Body of pancreas (tissue), 4 donors: ENCODE measurements around the gene TEKTIP1. TPM values are rescaled to one million over a fixed set of nuclear protein-coding genes. Genes with fewer than 3 reads are reported as not detected.
"Not testable (repeated sequence)": the region's sequence is repeated elsewhere in the genome, so short reads cannot be mapped to it uniquely, and the experiment has no call there.

Experiments used
- ATAC-seq: fragments of 150-250 bp; one replicate; pipeline ENCODE4 v1.9.1; 2016
- DNase-seq, 4 donors: peaks; one replicate each; pipeline ENCODE4 v3.0.0-alpha.2; 2019
- H3K27ac ChIP-seq, 4 donors: fragments of 200-600 bp; sonication (generic); 1 replicate in 3 of 4; 2 replicates in 1 of 4; pipeline versions ENCODE4 v1.5.1 to v1.6.1; 2016 to 2019; ENCODE audit warnings: mild to moderate bottlenecking in 1 of 4, mixed read lengths in 1 of 4, moderate library complexity in 1 of 4
- H3K27me3 ChIP-seq, 2 donors: fragments of 200-600 bp; sonication (generic); one replicate each; pipeline ENCODE4 v1.6.0; 2016; ENCODE audit warnings: mild to moderate bottlenecking in 1 of 2
- H3K36me3 ChIP-seq, 2 donors: fragments of 200-600 bp; sonication (generic); replicated peaks in 1 of 2; 2 replicates each; pipeline ENCODE4 v1.5.1; 2016; ENCODE audit warnings: low read depth in 2 of 2; ENCODE audit not compliant: insufficient read depth in 1 of 2
- H3K4me1 ChIP-seq: fragments of 200-600 bp; sonication (generic); one replicate; pipeline ENCODE4 v1.6.0; 2016
- H3K4me3 ChIP-seq, 2 donors: fragments of 200-600 bp; sonication (generic); 1 replicate in 1 of 2; 2 replicates in 1 of 2; pipeline ENCODE4 v1.5.1; 2016 to 2019
- H3K9me3 ChIP-seq, 3 donors: fragments of 200-600 bp; sonication (generic); 1 replicate in 2 of 3; 2 replicates in 1 of 3; pipeline ENCODE4 v1.5.1; 2016
- POLR2A ChIP-seq, 3 donors: fragments of 450-650 bp; IDR thresholded peaks; one replicate each; pipeline ENCODE4 v1.6.1; 2016; ENCODE audit warnings: antibody characterized with exemption in 3 of 3, mild to moderate bottlenecking in 2 of 3
- WGBS, 2 donors: methylation state at CpG; one replicate each; pipeline ENCODE4 v1.1.5; 2017; 5-methylcytosine and 5-hydroxymethylcytosine counted together
- intact Hi-C: fragments of 100-400 bp; cut with DNase I; formaldehyde crosslinking; loops from one replicate; pipeline ENCODE4 v1.15.1; 2023
- total RNA-seq, 2 donors: library from RNA; depleted of rRNA; stranded (reverse); fragments of >200 nt; gene quantifications; one replicate each; pipeline ENCODE4 v1.1.0, GENCODE V29; 2016
- TF ChIP-seq, protein P1 (sequence below), 7 experiments: fragments of 450-650 bp in 4 of 7; fragments of 200-600 bp in 3 of 7; sonication (generic) in 3 of 7; IDR thresholded peaks; one replicate each; pipeline ENCODE4 v1.5.1; 2016 to 2019; ENCODE audit warnings: antibody characterized with exemption in 7 of 7

Gene TEKTIP1
- total RNA-seq, 2 donors from 2014 or later = 1.3 TPM; not detected in 1

DNA sequence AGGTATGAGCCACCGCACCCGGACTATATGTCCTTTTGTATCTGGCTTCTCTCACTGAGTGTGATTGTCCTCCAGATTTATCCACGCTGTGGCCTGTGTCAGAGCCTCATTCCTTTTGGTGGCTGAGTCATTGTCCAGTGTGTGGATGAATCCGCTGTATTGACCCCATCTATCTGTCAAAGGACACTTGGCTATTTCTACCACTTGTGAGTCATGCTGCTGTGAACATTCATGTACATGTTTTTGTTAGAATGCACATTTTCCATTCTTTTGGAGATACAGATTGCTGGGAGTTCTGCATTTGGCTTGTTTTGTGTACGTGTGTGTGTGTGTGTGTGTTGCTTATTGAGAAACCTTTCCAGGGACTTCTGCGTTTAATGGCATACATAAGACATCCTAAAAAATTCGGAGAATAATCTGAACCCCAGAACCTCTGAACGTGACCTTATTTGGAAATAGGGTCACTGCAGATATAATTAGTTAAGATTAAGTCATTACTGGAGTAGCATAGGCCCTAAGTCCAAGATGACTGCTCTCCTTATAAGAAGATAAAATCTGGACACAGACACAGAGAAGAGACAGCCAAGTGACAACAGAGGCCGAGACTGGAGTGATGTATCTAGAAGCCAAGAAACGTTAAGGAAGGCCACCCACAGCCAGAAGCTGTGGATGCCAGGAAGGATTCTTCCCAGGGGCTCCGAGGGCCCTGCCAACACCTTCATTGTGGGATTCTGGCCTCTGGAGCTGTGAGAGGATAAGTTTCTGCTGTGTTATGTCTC lies 41.4 kb downstream of the TEKTIP1 start:
- no peaks in the 10 kb centered on the region for H3K36me3 ChIP-seq
- intact Hi-C loops = loop anchor here (5.0 kb wide), 1 partner anchor 33 kb away; no protein-coding TSS in a partner anchor
- WGBS, 2 donors = 55 to 59% methylated on average over 11 of the region's 11 CpGs
- H3K4me3 ChIP-seq = no peak overlapping the region
- H3K27ac ChIP-seq = no peak overlapping the region
- no peaks in the 10 kb centered on the region for H3K9me3 ChIP-seq
- peak in 1 of 4 donors; percentile 40 for DNase-seq
- H3K4me1 ChIP-seq = peaks cover 3% of the 10 kb centered on the region
- ATAC-seq = peak; percentile 32
- H3K27me3 ChIP-seq = peaks cover 0 to 3% of the 10 kb centered on the region in 2 donors
- TF ChIP-seq POLR2A (IDR thresholded peaks at IDR 0.05) = no peak
- TF ChIP-seq, protein P1, sequence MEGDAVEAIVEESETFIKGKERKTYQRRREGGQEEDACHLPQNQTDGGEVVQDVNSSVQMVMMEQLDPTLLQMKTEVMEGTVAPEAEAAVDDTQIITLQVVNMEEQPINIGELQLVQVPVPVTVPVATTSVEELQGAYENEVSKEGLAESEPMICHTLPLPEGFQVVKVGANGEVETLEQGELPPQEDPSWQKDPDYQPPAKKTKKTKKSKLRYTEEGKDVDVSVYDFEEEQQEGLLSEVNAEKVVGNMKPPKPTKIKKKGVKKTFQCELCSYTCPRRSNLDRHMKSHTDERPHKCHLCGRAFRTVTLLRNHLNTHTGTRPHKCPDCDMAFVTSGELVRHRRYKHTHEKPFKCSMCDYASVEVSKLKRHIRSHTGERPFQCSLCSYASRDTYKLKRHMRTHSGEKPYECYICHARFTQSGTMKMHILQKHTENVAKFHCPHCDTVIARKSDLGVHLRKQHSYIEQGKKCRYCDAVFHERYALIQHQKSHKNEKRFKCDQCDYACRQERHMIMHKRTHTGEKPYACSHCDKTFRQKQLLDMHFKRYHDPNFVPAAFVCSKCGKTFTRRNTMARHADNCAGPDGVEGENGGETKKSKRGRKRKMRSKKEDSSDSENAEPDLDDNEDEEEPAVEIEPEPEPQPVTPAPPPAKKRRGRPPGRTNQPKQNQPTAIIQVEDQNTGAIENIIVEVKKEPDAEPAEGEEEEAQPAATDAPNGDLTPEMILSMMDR (IDR thresholded peaks at IDR 0.05) = no peak

DNA sequence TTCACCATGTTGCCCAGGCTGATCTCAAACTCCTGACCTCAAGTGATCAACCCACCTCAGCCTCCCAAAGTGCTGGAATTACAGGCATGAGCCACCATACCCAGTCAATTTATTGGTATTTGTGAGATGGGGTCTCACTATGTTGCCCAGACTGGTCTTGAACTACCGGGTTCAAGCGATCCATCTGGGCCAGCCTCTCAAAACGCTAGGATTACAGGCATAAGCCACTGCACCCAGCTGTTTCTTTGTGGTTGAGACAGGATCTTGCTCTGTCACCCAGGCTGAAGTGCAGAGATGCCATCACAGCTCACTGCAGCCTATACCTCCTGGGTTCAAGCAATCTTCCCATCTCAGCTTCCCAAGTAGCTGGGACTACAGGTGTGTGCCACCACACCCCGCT lies 42.8 kb downstream of the TEKTIP1 start:
- not testable (repeated sequence) for ATAC-seq, H3K4me3 ChIP-seq, DNase-seq, H3K9me3 ChIP-seq, H3K27ac ChIP-seq, H3K36me3 ChIP-seq
- Histone ChIP-seq H3K27me3 (peaks cover 0 to 12% of the 10 kb centered on the region in 2 donors), H3K4me1 (peaks cover 13% of the 10 kb centered on the region)
- WGBS, 2 donors = 72 to 80% methylated on average over 2 to 4 of the region's 4 CpGs
- intact Hi-C loops = loop anchor here (5.0 kb wide), 1 partner anchor 34 kb away; no protein-coding TSS in a partner anchor

DNA sequence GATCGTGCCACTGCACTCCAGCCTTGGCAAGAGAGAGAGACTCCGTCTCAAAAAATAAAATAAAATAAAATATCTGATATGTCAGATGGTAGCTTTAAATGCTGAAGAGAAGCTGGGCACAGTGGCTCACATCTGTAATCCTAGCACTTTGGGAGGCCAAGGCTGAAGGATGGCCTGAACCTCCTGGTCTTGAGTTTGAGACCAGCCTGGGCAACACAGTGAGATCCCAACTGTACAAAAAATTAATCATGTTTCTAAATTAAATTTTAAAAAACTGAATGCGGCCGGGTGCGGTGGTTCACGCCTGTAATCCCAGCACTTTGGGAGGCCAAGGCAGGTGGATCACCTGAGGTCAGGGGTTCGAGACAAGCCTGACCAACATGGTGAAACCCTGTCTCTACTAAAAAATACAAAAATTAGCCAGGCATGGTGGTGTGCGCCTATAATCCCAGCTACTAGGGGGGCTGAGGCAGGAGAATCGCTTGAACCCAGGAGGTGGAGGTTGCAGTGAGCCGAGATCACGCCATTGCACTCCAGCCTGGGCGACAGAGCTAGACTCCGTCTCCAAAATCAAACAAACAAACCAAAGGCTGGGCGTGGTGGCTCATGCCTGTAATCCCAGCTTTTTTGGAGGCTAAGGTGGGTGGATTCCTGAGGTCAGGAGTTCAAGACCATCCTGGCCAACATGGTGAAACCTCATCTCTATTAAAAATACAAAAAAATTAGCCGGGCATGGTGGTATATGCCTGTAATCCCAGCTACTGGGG lies 45.2 kb downstream of the TEKTIP1 start:
- intact Hi-C loops = loop anchor here (5.0 kb wide), 1 partner anchor 37 kb away; no protein-coding TSS in a partner anchor
- not testable (repeated sequence) for ATAC-seq, H3K36me3 ChIP-seq, H3K9me3 ChIP-seq, H3K4me3 ChIP-seq, DNase-seq, H3K27ac ChIP-seq
- 66 to 72% methylated on average over 15 of the region's 15 CpGs for WGBS, 2 donors
- Histone ChIP-seq H3K4me1 (peaks cover 17% of the 10 kb centered on the region), H3K27me3 (peaks cover 0 to 12% of the 10 kb centered on the region in 2 donors)

DNA sequence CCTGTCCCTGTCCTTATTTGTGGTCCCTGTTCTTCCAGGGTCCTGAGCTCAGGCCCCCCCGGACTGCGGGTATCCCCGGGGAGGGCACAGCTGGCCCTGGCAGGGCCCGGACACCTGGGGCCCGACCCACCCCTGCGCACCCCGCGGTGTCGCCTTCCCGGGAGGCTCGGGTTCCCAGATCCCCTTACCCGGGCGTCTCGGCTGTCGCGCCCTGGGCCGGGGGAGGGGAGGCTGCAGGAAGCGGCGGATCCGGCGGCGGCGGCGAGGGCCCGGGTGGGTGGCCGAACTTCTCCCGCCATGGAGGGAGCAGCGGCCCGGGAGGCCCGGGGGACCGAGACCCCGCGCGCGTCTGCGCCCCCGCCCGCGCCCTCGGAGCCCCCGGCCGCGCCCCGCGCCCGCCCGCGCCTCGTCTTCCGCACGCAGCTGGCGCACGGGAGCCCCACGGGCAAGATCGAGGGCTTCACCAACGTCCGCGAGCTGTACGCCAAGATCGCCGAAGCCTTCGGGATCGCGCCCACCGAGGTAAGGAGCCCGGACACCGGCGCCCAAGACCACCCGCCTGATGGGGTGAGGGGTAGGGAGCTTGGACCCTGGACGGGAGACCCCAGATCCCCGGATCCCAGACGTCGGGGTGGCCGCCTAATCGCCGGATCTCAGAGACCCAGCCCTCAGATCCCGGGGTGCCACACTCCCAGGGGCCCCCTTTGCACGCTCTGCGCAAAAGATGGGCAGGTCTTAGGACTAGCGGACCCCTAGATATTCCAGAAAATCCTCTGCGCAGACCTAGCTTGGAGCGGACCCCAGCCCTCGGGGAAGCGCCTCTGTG lies 46.5 kb downstream of the TEKTIP1 start, which contains the start of gene GIPC3:
Gene GIPC3 (plus strand): TSS at position 178 of the 826 bp plus-strand sequence. CDS start 120 bp downstream, at position 298.
- H3K4me1 ChIP-seq = peaks cover 17% of the 10 kb centered on the region
- peak; percentile 14 for ATAC-seq
- H3K27ac ChIP-seq = no peak within 1 kb of the TSS
- H3K4me3 ChIP-seq = no peak within 1 kb of the TSS
- no peak for TF ChIP-seq POLR2A (IDR thresholded peaks at IDR 0.05)
- TF ChIP-seq, protein P1 (IDR thresholded peaks at IDR 0.05) = no peak
- 5 to 18% methylated on average over 6 to 84 of the region's 84 CpGs for WGBS, 2 donors
- intact Hi-C loops = no loop called here
- H3K9me3 ChIP-seq = no peaks in the 10 kb centered on the region
- no peaks in the 10 kb centered on the region for H3K36me3 ChIP-seq
- peaks cover 0 to 12% of the 10 kb centered on the region in 2 donors for H3K27me3 ChIP-seq
- DNase-seq = peak in 1 of 4 donors; percentile 13

DNA sequence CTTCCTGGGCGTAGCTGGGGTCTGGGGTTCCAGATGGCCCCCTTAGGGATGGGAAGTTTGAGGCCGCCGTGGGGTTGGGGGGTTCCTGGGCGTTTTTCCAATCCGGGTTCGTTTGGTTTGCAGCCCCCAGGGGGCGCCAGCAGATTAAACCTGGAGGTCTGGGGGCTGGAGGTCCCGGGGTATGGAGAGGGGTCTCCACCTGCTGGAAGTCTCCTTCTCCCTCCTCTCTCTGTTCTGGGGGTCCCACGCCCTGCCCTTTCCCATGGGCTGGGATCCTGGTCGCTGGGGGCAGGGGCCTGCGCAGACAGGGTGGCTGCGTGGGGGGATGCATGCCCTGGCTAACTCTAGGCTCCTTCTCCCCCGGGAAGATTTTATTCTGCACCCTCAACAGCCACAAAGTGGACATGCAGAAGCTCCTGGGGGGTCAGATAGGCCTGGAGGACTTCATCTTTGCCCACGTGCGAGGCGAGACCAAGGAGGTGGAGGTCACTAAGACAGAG lies 47.2 kb downstream of the TEKTIP1 start:
- H3K9me3 ChIP-seq = no peaks in the 10 kb centered on the region
- DNase-seq = no peak
- H3K27ac ChIP-seq = no peak overlapping the region
- intact Hi-C loops = no loop called here
- no peaks in the 10 kb centered on the region for H3K36me3 ChIP-seq
- peaks cover 17% of the 10 kb centered on the region for H3K4me1 ChIP-seq
- WGBS, 2 donors = 9 to 13% methylated on average over 7 to 15 of the region's 16 CpGs
- H3K4me3 ChIP-seq = no peak overlapping the region
- TF ChIP-seq, protein P1 (IDR thresholded peaks at IDR 0.05) = peak in 5 of 7 experiments; percentile 14 to 26 (median 17)
- no peak for TF ChIP-seq POLR2A (IDR thresholded peaks at IDR 0.05)
- peaks cover 0 to 12% of the 10 kb centered on the region in 2 donors for H3K27me3 ChIP-seq
- no peak for ATAC-seq
